ENCODE measurements around the gene UGGT1. TPM values are rescaled to one million over a fixed set of nuclear protein-coding genes. Genes with fewer than 3 reads are reported as not detected.

UGGT1 gene
- total RNA-seq, 1 experiment from 2014 or later, result 58.0 TPM

GRCh38 chr2:128215897-128216642 lies 125.1 kb downstream of the UGGT1 start:
- no peak for DNase-seq (ENCODE audit: low read depth)

DNA sequence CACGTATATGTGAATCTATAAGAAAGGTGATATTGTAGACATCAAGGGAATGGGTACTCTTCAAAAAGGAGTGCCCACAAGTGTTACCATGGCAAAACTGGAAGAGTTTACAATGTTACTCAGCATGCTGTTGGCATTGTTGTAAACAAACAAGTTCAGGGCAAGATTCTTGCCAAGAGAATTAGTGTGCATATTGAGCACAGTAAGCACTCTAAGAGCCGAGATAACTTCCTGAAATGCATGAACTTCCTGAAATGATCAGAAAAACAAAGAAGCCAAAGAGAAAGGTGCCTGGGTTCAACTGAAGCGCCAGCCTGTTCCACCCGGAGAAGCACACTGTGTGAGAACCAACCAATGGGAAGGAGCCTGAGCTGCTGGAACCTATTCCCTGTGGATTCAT lies 126.7 kb downstream of the UGGT1 start:
- no peak for DNase-seq (ENCODE audit: low read depth)

DNA sequence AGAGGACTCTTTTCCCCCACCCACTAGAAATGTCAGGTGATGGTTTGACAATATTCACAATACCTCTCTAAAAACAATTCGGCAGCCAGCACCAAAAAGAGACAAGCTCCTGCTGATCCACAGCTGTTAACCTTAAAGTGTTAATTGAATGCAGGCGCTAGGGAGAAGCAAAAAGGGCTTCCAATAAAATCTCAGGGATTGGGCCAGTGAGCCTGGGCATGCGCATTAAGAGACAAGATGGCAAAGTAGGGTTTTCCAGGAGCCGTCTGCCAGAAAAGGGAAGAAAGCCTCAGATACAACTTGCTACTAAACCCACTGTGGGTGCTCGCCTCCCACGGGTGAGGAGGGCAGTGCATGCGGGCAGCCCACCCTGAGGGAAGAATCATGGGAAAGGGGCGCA lies 128.9 kb downstream of the UGGT1 start:
- DNase-seq (ENCODE audit: low read depth), result no peak

GRCh38 chr2:128227862-128228261 lies 136.9 kb downstream of the UGGT1 start:
- no peak for DNase-seq (ENCODE audit: low read depth)

DNA sequence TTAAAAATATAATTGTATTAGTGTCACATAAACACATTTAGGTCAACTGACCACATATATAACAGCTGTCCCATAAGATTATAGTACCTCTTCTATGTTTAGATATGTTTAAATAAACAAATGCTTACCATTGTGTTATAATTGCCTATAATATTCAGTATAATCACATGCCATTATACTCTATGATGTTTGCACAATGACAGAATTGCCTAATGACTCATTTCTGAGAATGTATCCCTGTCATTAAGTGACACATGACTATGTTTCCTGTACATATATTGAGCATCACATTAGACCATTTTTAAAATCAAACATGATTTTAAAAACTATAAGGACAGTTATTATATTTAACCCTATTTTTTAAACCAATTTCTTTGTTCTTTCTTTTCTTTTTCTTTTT lies 137.9 kb downstream of the UGGT1 start:
- peak; percentile 45 for DNase-seq (ENCODE audit: low read depth)

GRCh38 chr2:128232965-128233789 lies 142.2 kb downstream of the UGGT1 start:
- peak; percentile 73 for DNase-seq (ENCODE audit: low read depth)

GRCh38 chr2:128233790-128234395 lies 142.9 kb downstream of the UGGT1 start:
- no peak for DNase-seq (ENCODE audit: low read depth)

- no peak for DNase-seq (ENCODE audit: low read depth)
Measured at GRCh38 chr2:128234613-128235012, 143.6 kb downstream of the UGGT1 start.

- no peak for DNase-seq (ENCODE audit: low read depth)
Measured at GRCh38 chr2:128235581-128235980, 144.6 kb downstream of the UGGT1 start.

GRCh38 chr2:128236491-128237035 lies 145.6 kb downstream of the UGGT1 start:
- peak; percentile 52 for DNase-seq (ENCODE audit: low read depth)

DNA sequence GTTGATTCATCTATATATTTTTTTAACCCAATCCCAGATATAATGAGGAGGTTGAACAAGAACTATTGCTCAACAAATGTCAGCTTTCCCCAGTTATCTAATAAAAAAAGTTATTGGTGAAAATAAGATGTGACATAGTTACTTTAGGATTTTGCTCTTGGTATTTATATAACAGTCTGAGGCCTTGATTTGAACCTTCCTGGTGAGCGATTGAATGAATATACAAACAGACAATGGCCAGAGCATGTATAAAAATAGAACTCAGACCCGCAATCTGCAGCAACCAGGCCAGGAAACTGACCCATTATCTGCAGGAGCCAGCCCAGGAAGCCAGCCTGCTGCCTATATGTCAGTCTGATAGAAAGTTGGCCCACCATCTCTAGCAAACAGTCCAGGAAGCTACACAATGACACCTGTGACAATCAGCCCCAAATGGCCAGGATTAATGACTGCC lies 146.1 kb downstream of the UGGT1 start:
- no peak for DNase-seq (ENCODE audit: low read depth)

GRCh38 chr2:128237911-128238697 lies 147.1 kb downstream of the UGGT1 start:
- no peak for DNase-seq (ENCODE audit: low read depth)

DNA sequence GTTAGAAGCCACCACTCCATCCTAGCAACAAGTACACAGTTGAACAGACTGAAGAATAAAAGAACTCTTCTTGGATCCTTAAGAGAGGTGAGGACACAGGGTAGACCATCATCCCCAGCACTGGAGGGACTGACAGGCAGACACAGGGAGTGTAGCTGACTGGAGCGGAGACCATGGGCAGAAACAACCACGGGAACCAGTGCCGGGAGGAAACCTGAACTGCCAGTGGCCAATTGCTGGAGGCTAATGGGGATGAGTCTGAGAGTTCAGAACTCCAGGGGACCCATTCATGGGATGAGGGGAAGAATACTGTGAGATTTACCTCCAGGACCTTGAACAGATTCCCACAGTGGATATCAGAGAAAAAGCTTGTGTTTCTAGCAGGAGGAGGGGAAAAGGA lies 150.9 kb downstream of the UGGT1 start:
- no peak for DNase-seq (ENCODE audit: low read depth)

Small RNA genes lying within 50 kb of the gene (small RNA-seq; reads per million reads assigned to genes)
- gene AC108059.2, result not detected
- gene AC108059.3, result not detected
- gene DYNLT3P2, result not detected
- gene RF00019, result not detected

Other genes with a start within 250 kb of the UGGT1 start
- 34.3 and 49.1 TPM in 2 replicates for gene POLR2D, start 233.0 kb upstream of the UGGT1 start, total RNA-seq (2014; rRNA removed; shearing (Covaris generic))
- 12.3 and 15.2 TPM in 2 replicates for gene AMMECR1L, start 205.2 kb upstream of the UGGT1 start, total RNA-seq (2014; rRNA removed; shearing (Covaris generic))
- 9.6 and 13.0 TPM in 2 replicates for gene SAP130, start 63.1 kb upstream of the UGGT1 start, total RNA-seq (2014; rRNA removed; shearing (Covaris generic))
- gene HS6ST1, start 227.7 kb downstream of the UGGT1 start, total RNA-seq (2014; rRNA removed; shearing (Covaris generic)), result 26.7 and 29.0 TPM in 2 replicates

Data from HT1080 (cell line).